Measurements from ENCODE around the gene PPIA.
"Not testable (repeated sequence)": the region's sequence is repeated elsewhere in the genome, so short reads cannot be mapped to it uniquely, and the experiment has no call there.

The PPIA gene

DNA sequence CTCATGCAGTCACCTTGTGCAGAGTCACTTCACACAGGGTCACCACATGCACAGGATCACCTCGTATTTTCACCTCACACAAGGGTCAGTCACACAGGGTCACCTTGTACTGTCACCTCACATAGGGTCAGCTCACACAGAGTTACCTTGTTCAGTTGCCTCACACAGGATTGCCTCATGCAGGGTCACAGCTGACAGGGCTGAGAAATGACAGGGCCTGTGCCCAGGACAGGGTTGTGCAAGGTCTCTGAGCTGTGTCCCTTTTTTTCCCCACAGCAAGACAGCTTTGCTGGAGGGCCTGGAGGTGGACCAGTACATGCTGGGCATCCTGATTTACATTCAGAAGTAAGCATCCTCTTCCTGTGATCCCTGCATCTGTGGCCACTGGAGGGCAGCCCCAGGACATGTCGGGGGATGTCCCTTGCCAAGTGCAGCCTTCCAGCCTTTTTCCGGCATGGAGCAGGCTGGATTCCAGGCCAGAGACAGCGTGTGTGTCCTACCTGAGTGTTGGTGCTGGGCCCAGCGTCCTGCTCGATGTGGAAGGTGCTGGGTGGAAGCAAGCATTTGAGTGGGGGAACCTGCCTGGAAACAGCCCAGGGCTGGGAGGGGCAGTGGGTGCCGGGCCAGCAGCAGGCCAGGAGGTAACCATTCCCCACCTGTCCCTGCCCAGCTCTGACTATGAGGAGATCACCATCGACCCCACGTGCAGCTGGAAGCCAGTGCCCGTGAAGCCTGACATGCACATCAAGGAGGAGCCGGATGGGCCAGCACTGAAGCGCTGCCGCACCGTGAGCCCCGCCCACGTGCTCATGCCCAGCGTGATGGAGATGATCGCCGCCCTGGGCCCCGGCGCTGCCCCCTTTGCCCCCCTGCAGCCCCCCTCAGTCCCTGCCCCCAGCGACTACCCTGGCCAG is 31.6 kb upstream of the PPIA start:
- no peak for DNase-seq

DNA sequence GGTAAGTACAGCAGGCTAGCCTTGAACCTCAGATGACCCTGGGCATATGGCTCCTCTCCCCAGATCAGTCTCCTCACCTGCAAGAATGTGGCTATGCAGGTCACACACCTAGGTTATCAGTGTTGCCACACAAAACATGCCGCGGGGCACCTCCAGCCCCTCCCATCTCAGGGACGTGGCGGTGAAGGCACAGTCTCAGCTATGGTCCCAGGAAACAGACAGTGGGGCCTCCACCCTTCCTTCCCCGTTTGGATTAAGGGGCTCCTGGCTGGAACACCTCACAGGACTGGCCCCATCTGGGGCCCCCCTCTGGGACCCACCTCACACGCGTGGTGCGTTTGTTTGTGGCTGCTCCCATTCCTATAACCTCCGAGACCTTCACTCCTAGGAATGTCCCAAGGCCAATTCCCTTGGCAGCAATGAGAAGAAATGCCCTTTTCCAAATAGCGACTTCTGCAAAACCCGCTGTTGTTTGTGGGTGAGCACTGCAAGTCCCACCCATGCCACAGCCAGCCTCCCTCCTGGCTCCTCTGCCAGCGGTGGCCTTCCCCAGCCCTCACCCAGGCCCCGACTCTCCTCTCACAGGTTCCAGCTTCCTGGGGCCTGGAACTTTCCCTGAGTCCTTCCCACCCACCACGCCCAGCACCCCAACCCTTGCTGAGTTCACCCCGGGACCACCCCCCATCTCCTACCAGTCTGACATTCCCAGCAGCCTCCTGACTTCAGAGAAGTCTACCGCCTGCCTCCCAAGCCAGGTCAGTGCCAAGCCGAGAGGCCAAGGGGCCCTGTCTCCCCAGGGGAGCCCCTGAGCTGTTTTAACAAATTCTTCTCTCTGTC is 30.7 kb upstream of the PPIA start:
- DNase-seq, result no peak

DNA sequence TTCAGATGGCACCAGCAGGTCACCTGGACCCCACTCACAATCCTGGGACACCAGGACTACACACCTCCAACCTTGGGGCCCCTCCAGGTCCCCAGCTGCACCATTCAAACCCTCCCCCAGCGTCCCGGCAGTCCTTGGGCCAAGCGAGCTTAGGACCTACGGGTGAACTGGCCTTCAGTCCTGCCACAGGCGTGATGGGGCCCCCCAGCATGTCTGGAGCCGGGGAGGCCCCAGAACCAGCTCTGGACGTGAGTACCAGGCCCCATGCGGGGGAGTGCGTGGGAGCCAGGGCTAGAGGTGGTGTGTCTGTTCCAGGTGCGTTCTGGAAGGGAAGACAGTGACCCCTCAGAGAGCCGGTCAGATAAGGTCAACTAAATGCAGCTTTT is 30.1 kb upstream of the PPIA start:
- DNase-seq, result no peak

DNA sequence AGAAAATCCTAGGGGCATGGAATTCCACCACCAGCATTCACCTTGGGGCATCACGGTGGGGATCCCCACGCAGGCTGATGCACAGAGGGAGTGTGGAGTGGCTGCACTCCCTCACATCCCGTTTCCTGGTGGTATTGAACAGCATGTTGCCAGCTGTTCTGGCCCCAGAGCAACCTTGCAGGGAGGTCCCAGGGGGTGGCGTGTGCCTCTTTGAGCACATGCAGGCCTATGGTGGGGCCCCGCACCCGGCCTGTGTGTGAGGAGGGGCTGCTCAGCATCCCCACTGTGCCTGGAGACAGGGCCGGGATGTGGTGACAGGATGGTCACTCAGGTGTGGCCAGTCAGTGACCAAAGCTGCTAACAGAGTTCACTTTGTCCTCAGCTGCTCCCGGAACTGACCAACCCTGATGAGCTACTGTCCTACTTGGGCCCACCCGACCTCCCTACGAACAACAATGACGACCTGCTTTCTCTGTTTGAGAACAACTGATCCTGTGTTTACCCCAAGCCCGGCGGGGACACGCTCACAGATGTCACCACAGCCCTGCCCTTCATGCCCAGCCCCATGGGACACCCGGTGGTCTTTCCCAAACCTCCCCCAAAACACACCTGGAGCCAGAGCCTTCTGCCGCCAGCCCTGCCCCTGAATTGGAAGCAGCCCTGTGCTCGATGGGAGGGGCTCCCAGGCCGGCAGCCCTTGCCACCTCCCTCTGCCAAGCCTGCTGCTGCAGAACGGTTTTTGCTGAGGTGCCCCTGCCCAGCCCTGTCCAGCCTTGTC is 29.2 kb upstream of the PPIA start:
- DNase-seq, result no peak

DNA sequence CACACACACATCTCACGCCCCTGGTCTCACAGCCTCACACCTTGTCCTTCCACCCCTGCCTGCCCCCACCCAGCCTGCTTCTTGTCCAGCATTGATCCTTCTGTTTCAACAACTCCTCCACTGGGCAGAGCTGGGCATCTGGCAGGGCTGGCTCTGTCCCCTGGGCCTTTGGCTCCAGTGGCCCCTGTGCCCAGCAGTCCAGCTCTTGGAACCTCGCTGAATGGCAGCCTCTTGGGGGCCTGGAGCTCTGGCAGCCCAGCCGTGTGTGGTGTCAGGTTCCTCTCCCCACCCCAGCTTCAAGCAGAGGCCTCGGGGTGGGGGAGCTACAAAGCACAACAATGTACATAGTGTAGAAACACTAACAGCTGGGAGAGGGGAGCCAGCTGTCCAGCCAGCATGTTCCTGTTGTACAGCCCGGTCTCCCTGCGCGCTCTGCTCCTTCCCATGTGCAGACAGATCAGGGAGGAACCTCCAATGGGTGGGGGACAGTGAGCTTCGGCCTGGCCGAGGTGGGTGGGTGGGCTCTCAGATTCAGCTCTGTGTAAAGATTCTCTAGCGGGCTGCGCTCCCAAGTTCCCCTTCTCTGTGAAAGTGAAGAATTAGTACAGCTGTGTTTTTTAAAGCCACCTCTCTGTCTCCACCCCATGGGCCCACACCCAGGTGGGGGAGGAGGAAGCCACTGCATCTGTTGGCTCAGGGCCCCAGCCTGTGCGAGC is 28.4 kb upstream of the PPIA start:
- no peak for DNase-seq

DNA sequence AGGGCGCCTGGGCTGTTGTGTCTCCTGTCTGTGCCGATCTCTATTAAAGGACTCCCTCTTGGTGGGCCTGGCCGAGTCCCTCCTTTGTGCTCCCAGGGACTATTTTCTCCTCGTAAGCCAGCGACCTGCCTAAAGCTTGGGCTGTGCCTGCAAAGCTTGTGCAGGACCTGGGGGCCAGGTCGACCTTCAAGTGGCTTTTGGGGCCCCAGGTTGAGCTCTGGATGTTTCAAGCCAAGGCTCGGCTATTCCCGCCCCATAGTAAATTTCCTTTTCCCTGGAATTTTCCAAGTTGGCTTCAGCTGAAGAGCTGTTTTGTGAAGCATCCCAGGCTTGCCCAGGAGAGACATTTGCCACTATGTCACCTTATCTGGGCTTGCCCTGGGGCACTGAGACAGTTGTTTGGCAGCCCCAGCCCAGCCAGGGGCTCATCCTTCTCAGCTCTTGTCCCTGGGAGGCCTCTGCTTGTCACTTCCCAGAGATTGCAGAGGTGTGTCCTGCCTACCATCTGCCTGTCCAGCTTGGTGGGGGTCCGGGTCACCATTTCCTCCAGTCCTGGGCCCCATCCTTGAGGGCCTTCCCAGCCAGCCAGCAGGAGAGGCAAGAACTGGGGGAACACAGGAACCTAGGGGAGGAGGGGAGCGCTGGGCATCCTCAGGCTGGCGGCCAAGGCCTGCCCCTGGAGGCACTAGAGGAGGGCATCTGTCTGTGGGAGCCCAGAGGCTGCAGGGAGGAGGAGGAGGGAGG is 27.7 kb upstream of the PPIA start:
- no peak for DNase-seq

DNA sequence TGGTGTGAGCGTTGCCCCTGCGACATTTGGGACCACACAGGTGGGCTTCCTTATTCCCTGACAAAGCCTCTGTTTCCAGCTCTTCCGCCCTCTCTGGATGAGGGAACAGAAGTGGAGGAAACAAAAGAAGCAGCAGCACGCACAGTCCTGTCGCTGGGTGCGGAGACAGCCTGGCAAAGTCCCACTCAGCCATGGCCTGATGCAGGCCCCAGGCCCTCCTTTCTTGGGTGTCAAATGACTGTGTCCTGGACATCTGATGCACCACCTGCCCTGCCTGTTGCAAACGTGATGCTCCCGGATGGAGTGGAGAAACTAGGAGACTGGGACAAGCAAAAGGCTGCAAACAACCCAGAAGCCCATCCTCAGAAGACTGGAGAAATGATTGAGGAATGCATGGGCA is 27.1 kb upstream of the PPIA start:
- no peak for DNase-seq

DNA sequence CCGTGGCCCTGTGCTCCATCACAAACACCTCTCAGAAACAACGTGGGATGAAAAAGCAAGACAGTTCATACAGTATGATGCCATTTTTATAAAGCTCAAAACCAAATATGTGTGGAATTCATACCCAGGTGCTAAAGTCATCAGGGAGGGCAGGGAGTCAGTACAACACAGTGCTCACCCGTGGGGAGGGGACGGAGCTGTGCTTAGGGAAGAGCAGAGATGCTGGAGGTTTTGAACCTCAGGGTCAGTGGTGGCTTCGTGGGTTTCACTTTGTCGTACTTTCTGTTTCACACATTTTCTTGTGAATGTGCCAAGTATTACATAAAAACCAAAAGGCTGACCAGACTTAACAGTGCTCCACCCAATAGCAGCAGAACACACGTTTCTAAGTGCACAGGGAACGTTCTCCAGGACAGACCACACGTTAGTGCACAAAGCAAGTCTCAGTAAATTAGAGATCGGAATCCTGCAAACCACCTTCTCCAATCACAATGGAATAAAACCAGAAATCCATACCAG is 26.6 kb upstream of the PPIA start:
- no peak for DNase-seq

DNA sequence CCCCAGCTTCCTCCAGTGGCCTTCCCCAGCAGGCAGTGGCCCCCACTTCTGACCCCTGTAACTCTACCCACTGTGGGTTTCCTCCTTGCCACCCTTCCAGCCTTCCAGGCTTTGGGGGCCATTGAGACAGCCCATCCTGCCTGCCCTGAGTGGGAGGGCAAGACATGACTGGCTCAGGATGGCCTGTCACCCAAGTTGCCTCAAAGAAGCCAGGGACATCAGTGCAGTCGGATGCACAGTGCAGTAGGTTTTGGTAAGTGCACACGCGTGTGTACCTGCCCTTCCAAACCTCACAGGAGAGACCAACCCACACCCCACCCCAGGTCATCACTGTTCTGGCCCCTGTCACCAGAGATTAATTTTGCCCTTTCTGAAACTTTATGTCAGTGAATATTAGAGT is 25.1 kb upstream of the PPIA start:
- DNase-seq, result no peak

DNA sequence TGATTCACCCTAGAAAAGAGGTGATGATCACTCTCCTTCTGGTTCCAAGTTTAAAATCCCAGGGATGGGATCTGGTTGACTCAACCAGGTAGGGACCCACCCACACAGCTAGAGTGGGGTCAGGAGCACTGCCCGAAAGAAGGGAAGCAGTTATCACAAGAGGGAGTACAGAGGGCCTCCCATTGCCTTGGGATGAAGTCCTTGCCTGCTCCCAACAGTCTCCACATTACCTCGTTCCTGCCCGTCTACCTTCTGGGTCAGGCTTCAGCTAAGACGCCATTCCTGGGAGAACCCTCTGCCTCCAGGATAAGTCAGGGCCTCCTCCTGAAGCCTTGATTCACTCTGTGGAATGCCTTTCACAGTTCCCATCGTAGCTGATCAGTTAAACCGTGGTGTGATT is 24.0 kb upstream of the PPIA start:
- DNase-seq, result no peak

DNA sequence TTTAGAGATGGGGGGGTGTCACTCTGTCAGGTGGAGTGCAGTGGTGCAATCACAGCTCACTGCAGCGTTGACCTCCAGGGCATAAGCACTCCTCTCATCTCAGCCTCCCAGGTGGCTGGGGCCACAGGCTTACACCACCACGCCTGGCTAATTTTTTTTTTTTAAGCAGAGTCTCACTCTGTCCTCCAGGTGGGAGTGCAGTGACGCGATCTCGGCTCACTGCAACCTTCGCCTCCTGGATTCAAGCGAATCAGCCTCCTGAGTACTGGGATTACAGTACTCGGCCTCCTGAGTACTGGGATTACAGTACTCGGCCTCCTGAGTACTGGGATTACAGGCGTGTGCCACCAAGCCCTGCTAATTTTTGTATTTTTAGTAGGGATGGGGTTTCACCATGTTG is 23.6 kb upstream of the PPIA start:
- DNase-seq, result no peak

DNA sequence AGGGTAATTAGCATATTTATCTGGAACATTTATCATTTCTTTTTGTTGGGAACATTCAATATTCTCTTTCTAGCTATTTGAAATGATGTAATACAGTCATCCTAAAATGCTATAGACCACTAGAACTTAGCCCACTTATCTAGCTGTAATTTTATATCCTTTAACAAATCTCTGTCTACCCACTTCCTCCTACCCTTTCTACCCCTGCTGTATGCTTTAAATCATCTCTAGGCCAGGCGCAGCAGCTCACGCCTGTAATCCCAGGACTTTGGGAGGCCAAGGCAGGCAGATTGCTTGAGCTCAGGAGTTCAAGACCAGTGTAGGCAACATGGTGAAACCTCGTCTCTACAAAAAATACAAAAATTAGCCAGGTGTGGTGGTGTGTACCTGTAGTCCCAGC is 22.0 kb upstream of the PPIA start:
- not testable (repeated sequence) for DNase-seq

DNA sequence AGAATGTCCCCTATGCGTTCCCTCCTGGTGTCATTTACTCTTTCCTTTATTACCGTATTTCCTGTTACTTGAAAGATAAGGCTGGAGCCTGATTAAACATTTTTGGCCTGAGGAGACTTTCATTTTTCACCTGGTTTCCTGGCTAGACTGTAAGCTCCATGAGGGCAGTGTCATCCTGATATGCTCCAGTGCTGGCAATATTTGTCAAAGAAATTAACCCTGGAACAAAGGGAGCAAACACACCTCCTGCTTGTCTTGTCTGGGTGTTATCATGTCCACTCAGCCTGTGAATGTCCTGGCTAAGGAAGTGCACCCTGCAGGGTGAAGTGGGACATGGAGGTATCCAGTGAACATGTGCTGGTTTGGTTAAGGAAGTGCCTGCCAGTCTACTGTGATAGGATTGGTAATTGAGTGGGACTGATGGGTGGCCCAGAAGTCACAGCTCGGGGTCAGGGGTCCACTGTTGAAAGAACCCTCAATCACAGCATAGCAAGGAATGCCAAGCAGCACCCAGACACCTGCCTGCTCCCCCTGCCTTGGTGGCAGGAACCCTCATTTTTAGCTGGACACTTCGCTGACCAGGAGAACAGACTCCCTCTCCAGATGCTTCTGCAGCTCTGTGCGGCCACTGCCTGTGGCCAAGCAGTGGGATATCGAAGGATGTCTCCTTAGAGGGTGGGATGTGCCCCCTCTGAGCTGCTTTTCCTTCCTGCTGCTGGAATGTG is 20.9 kb upstream of the PPIA start:
- DNase-seq, result no peak

DNA sequence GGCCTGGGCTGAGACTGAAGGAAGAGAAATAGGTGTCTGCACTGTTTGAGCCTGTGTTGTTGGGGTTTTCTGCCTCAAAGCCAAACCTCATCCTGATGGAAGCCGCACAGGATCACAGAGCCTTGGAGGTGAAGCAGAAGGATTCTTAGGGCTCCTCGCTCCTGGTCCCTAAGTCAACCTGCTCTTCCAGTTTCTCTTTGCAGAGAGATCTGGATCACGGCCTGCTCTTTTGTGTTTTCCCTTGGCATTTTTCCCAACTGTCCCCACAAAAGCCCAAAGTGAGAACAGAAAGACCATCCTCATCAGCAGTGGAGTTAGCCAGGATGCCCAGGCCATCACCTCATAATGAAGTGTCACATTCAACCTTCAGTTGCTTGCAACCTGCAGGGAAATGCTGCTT is 20.3 kb upstream of the PPIA start:
- DNase-seq, result no peak

DNA sequence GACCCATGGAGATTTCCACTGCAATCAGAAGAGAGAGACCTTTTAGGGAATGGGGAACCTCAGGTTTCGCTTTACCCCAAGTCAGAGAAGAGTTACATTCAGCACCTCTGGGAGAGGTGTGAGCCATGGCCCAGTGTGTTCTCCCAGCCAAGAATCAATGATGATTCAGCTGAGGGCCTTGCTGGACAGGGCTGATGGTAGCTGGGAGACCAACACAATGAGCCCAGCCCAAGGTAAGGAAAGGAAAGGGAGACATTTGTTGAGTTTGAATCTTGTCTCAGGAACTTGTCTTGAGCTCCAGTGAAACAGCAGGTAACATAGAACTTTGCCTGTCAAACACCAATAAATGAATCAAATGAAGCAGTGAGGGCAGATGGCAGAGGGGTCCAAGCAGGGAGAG is 14.0 kb upstream of the PPIA start:
- no peak for DNase-seq

DNA sequence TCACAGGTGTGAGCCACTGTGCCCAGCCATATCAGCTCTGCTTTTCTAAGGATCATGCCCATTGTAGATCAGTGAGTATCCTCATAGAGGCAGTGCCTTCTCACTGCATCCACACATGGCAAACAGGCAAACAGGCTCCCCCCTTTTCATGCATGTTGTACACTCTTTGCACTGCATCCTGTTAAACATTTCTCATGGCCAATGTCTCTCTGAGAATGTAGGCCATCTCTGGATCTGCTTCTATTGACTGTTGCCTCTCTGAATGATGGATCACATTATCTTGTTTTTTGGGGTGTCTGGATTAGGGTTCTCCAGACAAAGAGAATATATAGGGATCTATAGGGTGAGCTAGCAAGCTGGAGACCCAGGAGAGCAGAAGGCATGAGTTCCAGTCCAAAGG is 13.1 kb upstream of the PPIA start:
- DNase-seq, result no peak

DNA sequence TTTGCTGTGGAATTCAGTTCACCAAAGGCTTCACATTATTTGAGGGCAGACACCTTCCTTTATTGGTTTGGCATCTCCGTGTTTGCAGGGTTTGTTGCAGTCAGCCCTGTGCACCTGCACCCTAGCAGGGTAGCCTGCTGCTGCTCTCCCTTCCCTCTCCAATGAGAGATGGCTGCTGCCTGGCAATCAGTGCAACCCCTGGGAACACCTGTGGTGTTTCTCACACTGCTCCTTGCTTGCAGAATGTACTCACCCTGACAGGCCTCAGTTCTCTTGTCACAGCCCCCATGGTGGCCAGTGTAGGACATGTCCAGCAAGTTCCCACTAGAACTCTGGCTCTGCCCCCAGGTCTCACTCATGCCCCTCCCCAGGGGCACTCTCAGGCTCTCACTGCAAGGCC is 12.1 kb upstream of the PPIA start:
- DNase-seq, result no peak

DNA sequence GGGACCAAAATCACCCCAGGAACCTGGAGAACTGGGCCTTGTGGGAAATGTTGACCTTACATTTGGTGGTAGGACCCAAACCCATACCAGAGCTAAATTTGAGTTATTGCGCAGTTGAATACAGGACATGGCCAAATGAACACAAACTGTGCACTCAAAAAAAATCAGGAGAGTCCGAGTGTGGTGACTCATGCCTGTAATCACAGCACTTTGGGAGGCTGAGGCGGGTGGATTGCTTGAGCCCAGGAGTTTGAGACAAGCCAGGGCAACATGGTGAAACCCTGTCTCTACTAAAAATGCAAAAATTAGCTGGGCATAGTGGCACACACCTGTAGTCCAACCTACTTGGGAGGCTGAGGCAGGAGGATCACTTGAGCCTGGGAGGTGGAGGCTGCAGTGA is 11.3 kb upstream of the PPIA start:
- DNase-seq, result not testable (repeated sequence)

DNA sequence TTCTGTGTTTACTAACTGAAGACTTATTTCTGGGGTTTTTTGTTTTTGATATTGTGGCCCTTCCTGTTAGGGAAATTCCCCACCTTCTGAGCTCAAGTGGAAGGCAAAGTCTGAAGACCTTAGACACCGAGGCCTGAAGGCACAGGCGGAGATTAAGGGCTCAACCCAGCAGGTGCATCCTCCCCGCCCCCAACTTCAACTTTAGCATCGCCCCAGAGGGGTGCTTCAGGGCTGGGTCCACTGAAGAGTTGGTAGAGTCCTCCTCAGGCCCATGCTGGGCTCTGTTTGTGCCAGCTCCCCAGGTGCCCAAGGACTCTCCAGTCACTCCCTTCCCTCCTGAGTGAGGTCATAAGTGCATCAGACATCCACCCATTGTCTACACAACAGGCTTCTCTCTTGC is 9.4 kb upstream of the PPIA start:
- DNase-seq, result no peak

DNA sequence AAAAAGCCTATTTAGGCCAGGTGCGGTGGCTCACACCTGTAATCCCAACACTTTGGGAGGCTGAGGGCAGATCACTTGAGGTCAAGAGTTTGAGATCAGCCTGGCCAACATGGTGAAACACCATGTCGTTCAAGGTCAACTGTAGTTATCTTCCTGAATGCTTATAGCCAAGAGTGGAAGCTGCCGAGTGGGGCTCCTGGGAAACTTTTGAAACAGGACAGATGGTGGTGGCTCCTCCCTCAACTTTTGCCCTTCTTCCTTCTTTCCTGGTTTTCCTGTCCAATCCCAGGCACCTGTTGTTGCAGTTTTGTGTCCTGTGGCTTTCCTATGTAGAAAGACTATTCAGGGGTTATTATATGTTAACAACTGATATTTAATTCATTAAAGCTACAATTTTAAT is 8.7 kb upstream of the PPIA start:
- no peak for DNase-seq

DNA sequence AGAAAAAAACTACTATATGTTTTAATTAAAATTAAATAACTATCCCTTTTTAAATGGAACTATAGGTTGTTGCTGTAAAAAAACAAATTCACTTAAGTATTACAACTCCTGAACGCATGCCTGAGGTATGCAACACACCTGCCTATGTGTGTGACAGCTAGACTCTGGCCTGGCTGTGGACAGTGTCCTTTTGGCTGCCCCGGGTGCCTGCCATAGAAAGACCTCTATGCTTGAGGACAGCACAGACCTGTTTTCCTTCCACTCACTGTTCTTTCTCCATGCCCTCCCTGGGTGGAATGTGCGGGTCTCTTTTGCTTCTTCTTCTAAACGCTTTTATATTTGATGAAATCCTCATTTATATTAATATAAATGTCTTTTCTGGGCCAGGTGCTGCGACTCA is 6.5 kb upstream of the PPIA start:
- no peak for DNase-seq

Measured in stimulated activated CD4-positive, alpha-beta T cell treated with anti-CD3 and anti-CD28 coated beads, Interleukin-4, amount 100 ng/mL, for 4 hours (primary cell).